Measurements from ENCODE around the gene RABGAP1L.

Gene RABGAP1L

DNA sequence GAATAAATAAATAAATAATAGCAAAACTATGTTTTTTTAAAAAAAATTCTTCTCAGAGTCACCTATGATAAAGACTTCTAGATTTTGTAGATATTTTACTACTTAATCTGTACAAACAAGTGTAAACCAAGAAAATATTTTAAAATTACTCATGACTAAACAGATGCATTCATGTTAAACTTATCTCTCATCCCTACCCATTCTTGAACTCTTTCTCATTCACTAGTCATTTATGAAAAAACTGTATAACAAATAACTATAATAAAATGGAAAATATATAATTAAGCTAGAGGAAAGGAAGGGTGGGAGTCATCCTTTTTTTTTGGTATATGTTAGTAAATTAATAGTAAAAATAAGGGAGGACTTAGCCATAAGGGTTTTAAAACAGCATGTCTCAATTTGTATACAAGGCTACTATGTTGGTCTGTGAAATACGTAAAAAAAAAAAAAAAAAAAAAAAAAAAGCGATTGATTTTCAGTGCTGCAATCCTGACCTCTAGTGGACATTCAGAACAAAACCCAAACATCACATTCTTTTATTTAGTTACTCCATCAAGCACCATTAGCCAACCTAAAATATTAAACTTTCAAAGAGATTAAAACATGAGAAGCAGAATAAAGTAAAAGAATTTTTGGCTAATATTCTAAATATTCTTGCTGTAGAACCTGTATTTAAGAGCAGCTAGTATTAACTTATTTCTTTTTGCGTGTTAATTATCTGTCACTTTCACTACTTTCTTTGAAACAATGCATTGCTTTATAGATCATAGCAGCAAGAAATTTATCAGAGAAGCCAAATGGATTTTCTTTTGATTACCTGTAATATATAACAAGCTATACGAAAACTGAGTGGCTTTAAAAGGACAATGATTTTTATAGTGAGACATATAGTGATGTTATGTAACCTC lies 584.6 kb downstream of the RABGAP1L start (continued):
- TF ChIP-seq ZNF654 (tag by site-specific recombination; IDR thresholded peaks at IDR 0.05; ENCODE audit: low read depth) (peak; percentile 88), IKZF3 (tag by site-specific recombination; IDR thresholded peaks at IDR 0.05) (no peak), SP3 (tag by site-specific recombination; IDR thresholded peaks at IDR 0.05) (no peak), ZNF10 (tag by site-specific recombination; IDR thresholded peaks at IDR 0.05) (no peak), PRDM1 (tag by site-specific recombination; IDR thresholded peaks at IDR 0.05) (peak; percentile 48; the same call in 1 of the 2 replicates), ZBTB20 (tag by site-specific recombination; IDR thresholded peaks at IDR 0.05) (no peak), ZNF16 (tag by site-specific recombination; IDR thresholded peaks at IDR 0.05; ENCODE audit: low read depth) (no peak), KLF9 (tag by site-specific recombination; IDR thresholded peaks at IDR 0.05; ENCODE audit: low read depth) (no peak), OVOL3 (tag by site-specific recombination; IDR thresholded peaks at IDR 0.05) (no peak), ZNF175 (tag by site-specific recombination; IDR thresholded peaks at IDR 0.05) (no peak), MYNN (tag by site-specific recombination; IDR thresholded peaks at IDR 0.05; ENCODE audit: borderline replicate concordance) (no peak), ZSCAN23 (tag by site-specific recombination; IDR thresholded peaks at IDR 0.05) (no peak)
- TF ChIP-seq, protein P1, sequence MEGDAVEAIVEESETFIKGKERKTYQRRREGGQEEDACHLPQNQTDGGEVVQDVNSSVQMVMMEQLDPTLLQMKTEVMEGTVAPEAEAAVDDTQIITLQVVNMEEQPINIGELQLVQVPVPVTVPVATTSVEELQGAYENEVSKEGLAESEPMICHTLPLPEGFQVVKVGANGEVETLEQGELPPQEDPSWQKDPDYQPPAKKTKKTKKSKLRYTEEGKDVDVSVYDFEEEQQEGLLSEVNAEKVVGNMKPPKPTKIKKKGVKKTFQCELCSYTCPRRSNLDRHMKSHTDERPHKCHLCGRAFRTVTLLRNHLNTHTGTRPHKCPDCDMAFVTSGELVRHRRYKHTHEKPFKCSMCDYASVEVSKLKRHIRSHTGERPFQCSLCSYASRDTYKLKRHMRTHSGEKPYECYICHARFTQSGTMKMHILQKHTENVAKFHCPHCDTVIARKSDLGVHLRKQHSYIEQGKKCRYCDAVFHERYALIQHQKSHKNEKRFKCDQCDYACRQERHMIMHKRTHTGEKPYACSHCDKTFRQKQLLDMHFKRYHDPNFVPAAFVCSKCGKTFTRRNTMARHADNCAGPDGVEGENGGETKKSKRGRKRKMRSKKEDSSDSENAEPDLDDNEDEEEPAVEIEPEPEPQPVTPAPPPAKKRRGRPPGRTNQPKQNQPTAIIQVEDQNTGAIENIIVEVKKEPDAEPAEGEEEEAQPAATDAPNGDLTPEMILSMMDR (tag by site-specific recombination; IDR thresholded peaks at IDR 0.05): peak; percentile 32; the same call in 1 of the 2 replicates
- TF ChIP-seq, protein P2, sequence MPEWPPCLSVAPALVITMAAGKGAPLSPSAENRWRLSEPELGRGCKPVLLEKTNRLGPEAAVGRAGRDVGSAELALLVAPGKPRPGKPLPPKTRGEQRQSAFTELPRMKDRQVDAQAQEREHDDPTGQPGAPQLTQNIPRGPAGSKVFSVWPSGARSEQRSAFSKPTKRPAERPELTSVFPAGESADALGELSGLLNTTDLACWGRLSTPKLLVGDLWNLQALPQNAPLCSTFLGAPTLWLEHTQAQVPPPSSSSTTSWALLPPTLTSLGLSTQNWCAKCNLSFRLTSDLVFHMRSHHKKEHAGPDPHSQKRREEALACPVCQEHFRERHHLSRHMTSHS (tag by site-specific recombination; IDR thresholded peaks at IDR 0.05): no peak

DNA sequence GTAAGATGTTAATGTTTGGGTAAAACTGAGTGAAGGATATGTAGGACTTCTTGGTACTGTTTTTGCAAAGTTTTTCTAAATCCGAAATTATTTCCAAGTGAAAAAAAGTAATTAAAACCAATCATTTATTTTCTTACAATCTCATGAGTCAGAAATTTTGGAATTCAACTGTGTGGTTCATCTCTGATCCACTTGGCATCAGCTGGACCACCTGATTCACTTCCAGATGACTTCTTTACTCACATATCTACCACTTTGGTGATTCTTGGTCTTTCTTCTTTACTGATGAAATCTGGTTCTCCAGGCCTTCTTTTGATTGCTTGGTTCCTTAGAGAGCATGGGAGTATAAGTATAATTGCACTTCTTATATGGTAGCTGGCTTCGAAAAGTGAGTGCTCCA lies 585.6 kb downstream of the RABGAP1L start:
- CTCF ChIA-PET: interaction anchor here (0.6 to 7.0 kb wide), 10 partner anchors 9 to 589 kb away, joined by 3 to 76 read pairs (median 3); no protein-coding TSS in a partner anchor
- POLR2A ChIA-PET: no interaction called here
- no peaks in the 10 kb centered on the region for H3K36me3 ChIP-seq (ENCODE audit: control insufficient read depth in 2 of 2, insufficient read depth in 1 of 2, low read length in 2 of 2)
- no peak overlapping the region for H3K27ac ChIP-seq (ENCODE audit: extremely low read depth, low read depth, low read length)
- no peak overlapping the region for H3K4me3 ChIP-seq (ENCODE audit: low read depth, low read length)
- no peaks in the 10 kb centered on the region for H3K4me1 ChIP-seq (ENCODE audit: control insufficient read depth, insufficient read depth, low read length)
- no peaks in the 10 kb centered on the region for H3K9me3 ChIP-seq (ENCODE audit: control insufficient read depth, insufficient read depth, low read depth, low read length)
- no peak for TF ChIP-seq ZNF558 (tag by site-specific recombination; IDR thresholded peaks at IDR 0.05)
- TF ChIP-seq SCRT2 (tag by site-specific recombination; IDR thresholded peaks at IDR 0.05): no peak
- TF ChIP-seq ZNF24 (tag by site-specific recombination; IDR thresholded peaks at IDR 0.05): no peak
- TF ChIP-seq TCF7L2 (IDR thresholded peaks at IDR 0.05; ENCODE audit: borderline replicate concordance, low read depth, low read length): no peak
- TF ChIP-seq, protein P3, sequence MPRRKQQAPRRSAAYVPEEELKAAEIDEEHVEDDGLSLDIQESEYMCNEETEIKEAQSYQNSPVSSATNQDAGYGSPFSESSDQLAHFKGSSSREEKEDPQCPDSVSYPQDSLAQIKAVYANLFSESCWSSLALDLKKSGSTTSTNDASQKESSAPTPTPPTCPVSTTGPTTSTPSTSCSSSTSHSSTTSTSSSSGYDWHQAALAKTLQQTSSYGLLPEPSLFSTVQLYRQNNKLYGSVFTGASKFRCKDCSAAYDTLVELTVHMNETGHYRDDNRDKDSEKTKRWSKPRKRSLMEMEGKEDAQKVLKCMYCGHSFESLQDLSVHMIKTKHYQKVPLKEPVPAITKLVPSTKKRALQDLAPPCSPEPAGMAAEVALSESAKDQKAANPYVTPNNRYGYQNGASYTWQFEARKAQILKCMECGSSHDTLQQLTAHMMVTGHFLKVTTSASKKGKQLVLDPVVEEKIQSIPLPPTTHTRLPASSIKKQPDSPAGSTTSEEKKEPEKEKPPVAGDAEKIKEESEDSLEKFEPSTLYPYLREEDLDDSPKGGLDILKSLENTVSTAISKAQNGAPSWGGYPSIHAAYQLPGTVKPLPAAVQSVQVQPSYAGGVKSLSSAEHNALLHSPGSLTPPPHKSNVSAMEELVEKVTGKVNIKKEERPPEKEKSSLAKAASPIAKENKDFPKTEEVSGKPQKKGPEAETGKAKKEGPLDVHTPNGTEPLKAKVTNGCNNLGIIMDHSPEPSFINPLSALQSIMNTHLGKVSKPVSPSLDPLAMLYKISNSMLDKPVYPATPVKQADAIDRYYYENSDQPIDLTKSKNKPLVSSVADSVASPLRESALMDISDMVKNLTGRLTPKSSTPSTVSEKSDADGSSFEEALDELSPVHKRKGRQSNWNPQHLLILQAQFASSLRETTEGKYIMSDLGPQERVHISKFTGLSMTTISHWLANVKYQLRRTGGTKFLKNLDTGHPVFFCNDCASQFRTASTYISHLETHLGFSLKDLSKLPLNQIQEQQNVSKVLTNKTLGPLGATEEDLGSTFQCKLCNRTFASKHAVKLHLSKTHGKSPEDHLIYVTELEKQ (tag by site-specific recombination; IDR thresholded peaks at IDR 0.05; ENCODE audit: borderline replicate concordance): no peak
- TF ChIP-seq ZNF138 (tag by site-specific recombination; IDR thresholded peaks at IDR 0.05; ENCODE audit: borderline replicate concordance): no peak
- TF ChIP-seq ZNF626 (tag by site-specific recombination; IDR thresholded peaks at IDR 0.05): no peak
- TF ChIP-seq BCL11A (tag by site-specific recombination; IDR thresholded peaks at IDR 0.05; ENCODE audit: low read depth): no peak
- TF ChIP-seq ZNF530 (tag by site-specific recombination; IDR thresholded peaks at IDR 0.05; ENCODE audit: low read depth): no peak
- TF ChIP-seq, protein P4, sequence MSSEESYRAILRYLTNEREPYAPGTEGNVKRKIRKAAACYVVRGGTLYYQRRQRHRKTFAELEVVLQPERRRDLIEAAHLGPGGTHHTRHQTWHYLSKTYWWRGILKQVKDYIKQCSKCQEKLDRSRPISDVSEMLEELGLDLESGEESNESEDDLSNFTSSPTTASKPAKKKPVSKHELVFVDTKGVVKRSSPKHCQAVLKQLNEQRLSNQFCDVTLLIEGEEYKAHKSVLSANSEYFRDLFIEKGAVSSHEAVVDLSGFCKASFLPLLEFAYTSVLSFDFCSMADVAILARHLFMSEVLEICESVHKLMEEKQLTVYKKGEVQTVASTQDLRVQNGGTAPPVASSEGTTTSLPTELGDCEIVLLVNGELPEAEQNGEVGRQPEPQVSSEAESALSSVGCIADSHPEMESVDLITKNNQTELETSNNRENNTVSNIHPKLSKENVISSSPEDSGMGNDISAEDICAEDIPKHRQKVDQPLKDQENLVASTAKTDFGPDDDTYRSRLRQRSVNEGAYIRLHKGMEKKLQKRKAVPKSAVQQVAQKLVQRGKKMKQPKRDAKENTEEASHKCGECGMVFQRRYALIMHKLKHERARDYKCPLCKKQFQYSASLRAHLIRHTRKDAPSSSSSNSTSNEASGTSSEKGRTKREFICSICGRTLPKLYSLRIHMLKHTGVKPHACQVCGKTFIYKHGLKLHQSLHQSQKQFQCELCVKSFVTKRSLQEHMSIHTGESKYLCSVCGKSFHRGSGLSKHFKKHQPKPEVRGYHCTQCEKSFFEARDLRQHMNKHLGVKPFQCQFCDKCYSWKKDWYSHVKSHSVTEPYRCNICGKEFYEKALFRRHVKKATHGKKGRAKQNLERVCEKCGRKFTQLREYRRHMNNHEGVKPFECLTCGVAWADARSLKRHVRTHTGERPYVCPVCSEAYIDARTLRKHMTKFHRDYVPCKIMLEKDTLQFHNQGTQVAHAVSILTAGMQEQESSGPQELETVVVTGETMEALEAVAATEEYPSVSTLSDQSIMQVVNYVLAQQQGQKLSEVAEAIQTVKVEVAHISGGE (tag by site-specific recombination; conservative IDR thresholded peaks at IDR 0.05; ENCODE audit: low read depth): no peak
- TF ChIP-seq, protein P5, sequence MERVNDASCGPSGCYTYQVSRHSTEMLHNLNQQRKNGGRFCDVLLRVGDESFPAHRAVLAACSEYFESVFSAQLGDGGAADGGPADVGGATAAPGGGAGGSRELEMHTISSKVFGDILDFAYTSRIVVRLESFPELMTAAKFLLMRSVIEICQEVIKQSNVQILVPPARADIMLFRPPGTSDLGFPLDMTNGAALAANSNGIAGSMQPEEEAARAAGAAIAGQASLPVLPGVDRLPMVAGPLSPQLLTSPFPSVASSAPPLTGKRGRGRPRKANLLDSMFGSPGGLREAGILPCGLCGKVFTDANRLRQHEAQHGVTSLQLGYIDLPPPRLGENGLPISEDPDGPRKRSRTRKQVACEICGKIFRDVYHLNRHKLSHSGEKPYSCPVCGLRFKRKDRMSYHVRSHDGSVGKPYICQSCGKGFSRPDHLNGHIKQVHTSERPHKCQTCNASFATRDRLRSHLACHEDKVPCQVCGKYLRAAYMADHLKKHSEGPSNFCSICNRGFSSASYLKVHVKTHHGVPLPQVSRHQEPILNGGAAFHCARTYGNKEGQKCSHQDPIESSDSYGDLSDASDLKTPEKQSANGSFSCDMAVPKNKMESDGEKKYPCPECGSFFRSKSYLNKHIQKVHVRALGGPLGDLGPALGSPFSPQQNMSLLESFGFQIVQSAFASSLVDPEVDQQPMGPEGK (tag by site-specific recombination; IDR thresholded peaks at IDR 0.05): no peak

Data from HEK293 (cell line).